GM19372 (cell line): ENCODE results near the gene SGCG.

ENCODE experiments used
- ATAC-seq: cut with Tn5 transposase; IDR thresholded peaks from one replicate; pipeline ENCODE4 v1.9.1; 2021; ENCODE audit warnings: mild to moderate bottlenecking, low read depth, moderate library complexity; ENCODE audit not compliant: unreplicated experiment

SGCG gene

DNA sequence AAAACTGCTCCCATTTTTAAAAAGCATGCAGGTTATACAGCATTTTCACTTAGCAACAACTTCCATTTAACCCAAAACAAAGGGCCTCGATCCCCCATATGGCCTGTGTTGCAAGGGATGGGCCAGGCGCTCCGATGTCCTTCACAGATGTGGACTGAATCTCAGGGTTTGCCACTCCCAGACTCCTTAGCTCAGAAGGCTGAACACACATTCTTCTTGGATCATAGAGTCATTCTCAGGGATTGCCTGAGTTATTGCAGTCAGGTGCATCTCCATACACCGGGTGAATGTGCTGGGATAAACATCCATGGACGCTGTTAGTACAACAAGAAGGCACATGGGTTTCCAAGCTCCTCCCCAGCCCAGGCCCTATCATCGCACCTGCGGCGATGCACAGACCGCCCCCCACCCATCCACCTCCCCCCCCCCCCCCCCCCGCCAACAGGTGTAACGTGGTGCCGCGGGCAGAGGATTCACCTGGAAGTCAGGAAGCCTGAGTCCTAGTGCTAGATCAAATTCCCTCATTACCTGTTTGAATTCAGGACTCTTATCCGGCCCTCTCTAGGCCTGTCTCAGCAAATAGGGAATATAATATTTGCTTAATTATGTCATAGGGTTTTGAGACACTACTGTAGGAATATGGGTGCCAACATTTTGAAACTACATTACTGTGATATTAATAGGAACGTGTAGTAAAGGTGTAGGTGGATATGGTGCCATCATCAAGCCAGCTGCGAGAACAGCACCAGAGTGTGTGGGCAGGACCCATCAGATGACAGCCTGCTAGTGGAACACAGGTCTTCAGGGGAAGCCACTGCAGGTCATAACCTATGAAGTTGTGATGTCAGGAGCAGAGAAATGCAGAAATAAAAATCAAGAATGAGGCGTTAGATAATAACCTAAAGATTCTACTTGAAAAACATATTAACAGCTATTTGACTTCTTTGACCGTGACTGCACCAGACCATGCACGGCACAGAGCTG is 141.9 kb downstream of the SGCG start:
- no peak for ATAC-seq

DNA sequence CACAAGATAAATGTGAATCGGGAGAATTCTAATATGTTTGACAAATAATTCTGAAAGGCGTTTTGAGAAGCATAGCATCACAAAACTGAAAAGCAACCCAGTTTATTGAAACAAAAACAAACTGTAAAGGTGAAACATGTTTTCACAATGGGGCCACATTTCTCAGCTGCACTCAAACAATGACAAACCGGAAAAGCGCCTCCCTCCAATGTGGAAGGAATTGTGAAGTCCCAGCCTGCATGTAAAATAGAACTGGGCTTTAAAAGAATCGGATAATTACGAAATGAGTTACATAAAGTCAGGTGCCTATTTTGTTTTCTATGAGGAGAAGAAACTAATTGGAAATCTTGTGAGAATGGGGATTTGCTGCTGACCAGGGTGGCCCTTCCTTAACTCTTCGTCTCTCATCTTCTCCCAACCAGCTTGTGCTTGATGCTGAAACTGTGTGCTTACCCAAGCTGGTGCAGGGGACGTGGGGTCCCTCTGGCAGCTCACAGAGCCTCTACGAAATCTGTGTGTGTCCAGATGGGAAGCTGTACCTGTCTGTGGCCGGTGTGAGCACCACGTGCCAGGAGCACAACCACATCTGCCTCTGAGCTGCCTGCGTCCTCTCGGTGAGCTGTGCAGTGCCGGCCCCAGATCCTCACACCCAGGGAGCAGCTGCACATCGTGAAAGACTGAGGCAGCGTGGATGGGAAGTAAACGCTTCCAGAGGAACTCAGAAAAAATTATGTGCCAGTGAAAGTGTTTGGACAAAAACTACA is 143.3 kb downstream of the SGCG start:
- ATAC-seq: no peak

DNA sequence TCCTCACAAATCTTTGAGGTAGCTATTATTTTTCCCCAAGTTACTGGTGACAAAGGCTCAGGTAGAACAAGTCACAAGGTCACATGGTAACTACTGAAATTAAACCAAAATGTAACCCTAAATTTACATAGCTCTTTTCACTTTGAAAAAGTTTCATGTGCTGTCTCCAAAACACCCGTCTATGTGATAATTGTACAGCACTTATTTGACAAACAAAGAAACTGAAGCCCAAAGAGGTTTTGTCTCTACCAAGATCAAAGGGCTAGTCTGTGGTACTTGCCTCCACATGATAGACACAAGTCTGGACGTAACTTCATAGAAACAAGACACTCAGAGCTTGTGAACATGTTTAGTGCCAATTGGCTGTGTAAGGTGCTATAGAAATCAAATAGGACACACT is 144.4 kb downstream of the SGCG start:
- no peak for ATAC-seq

DNA sequence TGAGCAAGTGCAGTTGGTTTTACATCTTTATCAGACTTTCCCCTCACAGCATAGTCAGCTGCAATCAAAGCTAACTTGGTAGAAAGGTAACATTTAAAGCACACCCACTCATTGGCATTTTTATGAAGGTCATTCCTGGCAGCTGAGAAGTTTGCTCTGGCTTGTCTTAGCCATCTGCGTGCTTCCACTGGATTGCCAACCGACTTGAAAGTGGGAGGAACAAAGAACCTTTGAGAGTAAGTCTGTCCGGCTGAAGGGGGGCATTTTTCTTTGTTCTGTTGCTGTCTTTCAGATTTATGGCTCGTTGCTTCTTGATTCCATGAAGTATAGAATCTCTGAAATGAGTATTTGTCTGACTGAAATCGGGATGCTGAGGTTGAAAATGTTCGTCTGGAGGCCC is 149.6 kb downstream of the SGCG start:
- ATAC-seq: no peak

DNA sequence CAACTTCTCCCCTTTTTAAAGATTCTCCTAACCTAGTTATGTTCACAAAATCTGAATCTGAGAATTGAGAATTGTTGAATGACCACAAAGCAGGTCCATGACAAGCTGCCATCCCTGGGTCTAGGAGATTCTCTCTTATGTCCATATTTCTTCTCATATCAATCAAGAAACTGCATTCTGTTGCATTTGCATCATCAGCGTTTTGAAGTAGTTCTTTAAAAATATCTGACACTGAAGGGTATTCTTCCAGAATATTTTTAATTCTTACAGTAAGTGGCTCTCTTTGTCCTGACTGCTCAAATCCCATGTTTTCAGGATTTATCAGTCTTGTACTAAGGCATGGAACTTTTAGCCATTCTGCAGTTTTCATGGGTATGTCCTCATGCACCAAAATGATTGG is 158.4 kb downstream of the SGCG start:
- ATAC-seq: no peak

DNA sequence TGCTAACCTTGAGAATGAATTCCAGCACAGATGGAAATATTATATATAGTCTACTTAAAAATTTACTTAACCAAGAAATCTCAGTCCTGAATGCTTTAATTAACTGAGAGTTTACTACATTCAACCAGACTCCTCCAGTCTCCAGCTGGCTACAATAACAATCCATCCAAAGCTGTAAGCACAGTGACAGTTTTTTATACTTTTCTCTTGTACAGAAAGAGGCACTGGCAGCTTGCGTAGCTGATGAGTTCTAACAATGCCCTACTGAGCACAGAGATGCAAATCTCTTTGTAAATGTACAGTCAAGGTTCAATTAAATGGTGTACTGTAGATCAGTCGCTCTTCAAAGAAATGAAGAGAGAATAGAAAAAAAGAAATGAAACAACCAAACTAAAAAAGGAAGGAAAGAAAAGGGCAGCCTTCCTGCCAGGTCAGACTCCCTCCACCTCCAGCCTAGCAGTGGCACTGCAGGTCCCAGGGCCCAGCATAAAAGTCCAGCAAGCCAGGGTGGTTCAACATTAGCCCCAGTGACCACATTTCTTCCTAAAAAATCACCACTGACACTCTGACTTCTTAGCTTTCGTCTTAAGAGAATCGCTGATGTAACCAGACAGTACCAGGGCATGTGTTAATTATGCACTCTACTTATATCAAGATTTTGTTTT is 164.3 kb downstream of the SGCG start:
- no peak for ATAC-seq

DNA sequence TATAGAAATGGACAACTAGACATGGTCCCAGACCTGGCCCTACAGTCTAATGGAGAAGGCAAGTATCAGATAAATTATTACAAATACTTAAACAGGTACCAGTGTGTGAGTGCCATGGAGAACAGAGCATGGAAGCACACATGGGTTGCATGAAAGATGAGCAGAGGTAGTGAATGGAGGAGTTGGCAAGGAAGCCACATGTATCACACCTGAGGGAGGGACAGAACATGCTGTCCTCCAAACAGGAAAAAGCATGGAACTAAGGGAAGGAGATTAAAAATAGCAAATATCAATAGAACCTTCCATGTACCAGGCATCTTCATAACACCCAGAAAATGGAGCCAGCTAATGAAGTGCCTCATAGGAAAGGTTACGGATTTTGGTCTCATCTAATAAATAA is 166.8 kb downstream of the SGCG start:
- no peak for ATAC-seq

DNA sequence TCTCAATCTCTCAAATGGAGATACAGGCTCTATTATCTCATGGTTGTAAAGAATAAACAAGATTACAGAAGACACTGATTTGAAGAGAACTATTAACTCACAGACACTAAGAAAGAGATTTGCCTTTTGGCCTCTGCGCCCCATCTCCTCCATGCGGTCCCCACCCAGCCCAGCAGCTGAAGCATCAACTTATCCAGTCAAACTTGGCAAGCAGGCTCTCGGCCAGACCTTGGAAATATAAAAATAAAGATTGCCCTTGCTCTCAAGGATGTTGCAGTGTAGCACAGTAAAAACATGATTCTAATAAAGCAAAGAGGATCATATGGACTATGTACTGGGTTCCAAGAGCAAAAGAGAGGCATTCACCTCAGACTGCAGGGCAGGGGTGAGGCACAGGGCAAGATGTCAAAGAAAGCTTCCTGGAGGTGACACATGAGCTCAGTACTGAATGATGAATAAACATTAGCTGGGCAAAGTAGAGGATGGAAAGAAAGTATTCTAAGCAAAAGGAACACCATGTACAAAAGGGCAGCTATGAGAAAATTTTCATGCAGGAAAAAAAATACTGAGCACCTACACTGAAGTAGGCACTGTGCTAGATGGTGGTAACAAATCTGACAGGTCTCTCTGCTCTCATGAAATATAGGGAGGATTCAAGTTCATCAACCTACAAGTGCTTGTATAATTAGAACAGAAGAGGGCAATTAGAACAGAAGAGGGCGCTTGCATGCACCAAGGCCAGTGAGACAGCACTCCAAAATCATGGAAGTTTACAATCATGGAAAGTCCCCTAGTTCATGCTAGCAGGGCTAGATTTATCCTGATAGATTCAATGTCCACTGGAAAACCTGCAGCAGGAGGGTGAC is 167.7 kb downstream of the SGCG start:
- no peak for ATAC-seq

DNA sequence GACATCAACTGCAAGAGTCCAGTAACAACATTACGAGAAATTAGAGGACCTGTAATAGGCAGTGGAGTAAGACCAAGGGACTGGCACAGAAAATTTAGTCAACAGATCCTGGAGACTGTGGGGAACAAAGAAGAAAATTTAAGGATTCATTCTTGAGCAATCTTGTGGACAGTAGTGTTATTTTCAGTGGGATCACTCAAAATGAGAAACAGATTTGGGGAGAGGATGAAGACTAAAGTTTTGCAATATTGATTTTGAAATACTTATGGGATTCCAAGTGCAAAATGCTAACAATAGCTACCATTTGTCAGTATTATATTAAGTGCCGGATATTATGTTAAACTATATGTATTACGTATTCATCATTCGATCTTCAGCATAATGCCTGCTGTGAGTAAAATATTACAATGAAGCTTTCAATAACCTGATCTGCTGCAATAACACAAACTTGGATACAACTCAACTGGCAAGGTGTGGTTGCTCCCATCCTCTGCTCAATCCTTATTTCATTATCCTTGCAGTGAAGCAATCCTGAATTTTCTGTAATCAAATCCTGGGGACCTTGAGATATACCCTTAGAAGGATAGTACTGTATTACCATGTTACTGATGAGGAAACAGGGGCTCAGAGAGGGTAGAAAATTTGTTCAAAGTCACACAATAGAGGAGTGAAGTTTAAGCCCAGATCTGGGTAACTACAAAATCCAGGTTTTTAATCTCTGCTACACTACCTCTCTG is 168.6 kb downstream of the SGCG start:
- no peak for ATAC-seq

DNA sequence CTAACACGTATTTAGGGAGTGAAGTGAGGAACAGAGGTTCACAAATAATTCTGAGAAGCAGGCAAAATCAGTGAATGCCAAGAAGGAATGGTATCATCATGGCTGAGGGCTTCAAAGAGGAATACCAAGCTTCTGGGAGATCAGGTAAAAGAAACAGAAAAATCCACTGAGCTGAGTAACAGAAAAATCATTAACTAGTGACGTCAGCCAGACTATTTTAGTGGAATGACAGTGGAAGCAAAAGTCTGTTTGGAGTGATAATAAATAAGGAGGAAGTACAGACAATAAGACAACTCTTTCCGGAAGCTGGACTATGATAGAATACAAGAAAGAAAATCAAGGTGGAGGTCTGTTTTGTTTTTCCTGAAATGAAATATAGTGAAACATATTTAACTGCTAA is 169.2 kb downstream of the SGCG start:
- ATAC-seq: no peak

DNA sequence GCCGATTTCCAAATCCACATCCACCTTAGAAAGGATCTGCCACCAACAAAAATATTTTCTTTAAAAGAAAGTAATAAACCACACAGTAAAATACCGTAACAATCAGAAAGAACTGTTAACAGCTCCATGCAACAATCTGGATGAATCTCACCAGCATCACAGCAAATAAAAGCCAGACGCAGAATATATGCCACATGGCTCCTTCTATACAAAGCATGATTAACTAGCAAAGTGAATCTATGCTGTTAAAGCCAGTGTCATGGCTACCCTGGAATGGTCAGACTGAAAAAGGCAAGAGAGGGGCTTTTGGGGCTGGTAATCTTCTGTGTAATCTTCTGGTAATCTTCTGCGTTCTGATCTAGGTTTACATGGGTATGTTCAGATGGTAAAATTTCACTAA is 171.4 kb downstream of the SGCG start:
- ATAC-seq: no peak

DNA sequence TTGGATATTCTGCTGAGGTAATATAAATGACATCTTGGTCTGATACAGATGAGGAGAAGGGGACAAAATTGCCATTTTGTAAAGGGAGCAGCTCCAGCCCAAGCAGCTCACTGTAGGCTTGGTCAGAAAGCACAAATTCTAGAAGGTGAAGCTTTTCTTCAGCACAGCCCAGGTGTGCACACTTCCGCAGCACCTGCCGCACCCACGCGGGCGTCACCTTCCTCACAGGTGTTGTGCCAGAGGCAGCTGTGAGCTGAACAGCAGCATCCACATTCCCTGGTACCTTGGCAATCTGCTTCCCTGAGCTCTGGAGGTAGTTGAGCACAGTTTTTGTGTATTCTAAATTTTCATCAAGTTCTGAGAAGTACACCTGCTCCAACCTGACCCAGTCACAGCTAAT is 173.7 kb downstream of the SGCG start:
- ATAC-seq: no peak

DNA sequence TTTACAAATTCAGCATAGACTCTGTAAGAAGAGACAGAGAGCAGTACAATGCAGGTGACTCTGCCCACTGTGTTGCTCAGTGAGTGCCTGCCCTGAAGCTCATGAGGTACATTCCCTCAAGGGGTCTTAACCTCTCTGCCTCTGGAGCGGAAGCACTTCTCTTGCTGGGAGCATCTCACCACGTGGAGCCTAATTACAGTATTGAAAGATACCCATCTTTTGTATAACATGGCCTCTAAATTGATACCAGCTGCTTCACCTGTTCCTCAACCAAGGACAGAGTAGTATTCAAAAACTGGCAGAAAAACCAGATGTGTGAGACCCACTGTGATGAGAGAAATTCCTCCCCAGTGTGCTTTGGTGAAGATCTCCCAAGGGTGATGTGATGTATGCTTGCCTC is 175.6 kb downstream of the SGCG start:
- ATAC-seq: no peak

DNA sequence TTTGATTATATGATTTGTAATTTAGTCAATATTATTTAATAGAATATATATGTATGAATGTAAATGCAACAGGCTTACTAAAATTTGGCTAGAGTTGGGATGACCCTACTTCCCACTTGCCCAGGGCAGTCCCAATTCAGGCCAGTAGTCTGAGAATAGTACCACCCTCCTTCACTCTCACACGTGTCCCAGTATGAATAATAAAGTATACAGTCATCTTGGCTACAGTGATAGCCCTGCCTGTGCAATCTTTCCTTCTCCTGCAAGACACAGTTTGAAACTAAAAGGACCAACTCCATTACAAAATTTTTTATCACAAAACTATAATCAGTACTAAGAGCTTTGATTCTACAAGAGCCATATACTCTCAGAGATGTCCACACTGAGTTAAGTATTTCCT is 176.6 kb downstream of the SGCG start:
- no peak for ATAC-seq

DNA sequence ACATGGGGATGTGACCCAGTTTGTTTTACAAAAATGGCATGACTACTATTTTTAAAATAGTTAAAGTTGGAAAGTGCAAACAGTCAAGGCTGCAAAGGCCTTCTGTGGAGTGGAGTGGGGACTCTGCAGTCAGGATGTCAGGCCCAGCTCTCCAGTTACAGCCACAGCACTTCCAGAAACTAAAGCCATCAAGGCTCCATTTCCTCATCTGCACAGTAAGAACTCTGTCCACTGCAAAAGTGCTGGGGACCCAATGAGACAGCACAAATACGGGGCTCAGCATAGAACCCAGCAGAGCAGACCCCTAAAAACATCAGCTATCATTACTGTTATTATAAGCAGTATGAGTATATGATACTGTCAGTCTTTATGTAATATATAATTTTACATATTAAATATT is 179.1 kb downstream of the SGCG start:
- no peak for ATAC-seq

DNA sequence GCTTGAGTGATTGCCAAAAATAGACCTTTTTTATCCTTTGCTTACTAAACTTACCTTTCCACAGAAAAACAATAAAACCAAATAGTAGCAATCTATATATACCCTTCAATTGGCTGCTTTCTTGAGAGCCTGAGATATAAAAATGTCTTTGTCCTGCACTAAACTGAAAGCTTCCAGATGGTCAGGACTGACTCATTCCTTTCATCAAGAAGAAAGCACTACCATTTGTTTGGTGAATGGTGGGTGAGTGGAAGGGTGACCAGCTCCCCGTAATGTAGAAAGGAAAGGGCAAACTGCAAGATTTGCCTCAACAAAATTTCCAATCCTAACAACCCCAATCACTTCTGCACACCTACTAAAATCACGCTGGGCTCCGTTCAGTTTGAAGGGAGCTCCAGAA is 184.9 kb downstream of the SGCG start:
- no peak for ATAC-seq

DNA sequence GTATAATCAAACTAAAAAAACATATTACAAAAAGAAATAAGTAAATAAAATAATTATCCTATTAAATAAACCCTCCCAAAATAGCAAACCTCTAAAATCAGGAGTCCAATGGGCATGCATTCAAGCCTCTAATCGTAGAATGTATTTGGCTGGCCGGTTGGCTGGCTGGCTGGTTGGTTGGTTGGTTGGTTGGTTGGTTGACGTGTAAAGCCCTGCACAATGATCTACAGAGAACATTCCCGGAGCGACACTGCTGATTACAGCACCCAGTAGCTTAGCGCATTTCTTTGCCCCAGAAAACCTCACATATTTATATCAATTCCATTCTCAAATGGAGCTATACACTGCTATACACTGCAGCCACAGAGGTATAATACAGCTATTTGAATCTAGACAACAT is 187.1 kb downstream of the SGCG start:
- no peak for ATAC-seq

DNA sequence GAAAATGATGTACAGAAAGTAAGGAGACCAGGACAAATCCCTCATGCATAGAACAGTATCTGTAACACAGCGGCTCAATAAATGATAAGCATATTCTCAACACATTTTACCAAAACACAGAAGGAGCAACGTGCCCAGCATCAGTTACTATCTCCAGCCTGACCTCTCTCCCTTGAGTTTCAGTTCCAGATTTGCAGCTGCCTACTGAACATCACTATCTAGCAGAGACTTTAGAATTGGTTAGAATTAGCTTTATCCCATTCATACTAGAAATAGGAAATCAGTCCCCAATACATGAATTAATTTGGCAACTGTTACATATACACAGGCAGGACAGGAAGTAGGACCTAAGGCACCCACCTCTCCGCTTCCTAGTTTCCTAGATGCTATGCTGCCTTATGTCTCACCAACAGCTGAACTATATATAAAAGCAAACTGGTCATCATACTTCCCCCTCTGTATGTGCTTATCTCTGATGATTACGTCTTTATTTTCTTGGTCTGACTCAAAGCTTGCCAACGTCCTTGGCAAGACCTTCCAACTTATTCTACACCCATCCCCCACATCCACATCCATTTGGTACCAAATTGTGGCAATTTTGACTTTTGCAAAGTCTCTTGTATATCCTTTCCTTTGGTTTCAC is 191.6 kb downstream of the SGCG start:
- ATAC-seq: no peak
